ENCODE results near the gene GET3. TPM values are rescaled to one million over a fixed set of nuclear protein-coding genes. Genes with fewer than 3 reads are reported as not detected.

The GET3 gene
- total RNA-seq, 1 experiment from 2014 or later = 69.9 TPM

DNA sequence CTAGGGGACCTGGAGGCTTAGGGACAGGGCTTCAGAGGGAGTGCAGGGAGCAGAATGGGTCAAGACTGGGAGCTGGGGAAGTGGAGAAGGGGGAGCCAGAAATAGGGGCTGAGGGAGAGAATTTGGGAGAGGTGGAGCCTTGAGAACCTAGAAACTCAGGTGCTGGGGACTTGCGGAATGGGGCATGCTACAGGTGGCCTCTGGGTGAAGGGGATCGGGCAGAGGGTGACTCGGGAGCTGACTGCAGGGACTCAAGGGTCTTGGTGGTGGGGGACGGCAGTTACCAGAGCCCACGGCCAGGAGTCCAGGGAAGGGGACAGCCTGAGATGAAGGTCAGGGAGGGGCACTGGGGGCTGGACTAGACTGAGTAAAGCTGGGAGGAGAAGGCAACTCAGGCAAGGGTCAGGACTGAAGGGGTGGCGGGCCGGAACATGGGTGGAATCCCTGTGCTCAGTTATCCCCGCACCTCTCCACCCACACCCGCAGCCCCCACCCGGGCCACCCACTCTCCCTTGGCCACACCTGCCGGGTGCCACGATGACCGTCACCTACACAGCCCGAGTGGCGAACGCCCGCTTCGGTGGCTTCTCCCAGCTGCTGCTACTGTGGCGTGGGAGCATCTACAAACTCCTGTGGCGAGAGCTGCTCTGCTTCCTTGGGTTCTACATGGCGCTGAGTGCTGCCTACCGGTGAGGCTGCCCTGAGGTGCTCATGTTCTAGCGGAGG lies 14.9 kb downstream of the GET3 start:
- POLR2A ChIA-PET = no interaction called here

DNA sequence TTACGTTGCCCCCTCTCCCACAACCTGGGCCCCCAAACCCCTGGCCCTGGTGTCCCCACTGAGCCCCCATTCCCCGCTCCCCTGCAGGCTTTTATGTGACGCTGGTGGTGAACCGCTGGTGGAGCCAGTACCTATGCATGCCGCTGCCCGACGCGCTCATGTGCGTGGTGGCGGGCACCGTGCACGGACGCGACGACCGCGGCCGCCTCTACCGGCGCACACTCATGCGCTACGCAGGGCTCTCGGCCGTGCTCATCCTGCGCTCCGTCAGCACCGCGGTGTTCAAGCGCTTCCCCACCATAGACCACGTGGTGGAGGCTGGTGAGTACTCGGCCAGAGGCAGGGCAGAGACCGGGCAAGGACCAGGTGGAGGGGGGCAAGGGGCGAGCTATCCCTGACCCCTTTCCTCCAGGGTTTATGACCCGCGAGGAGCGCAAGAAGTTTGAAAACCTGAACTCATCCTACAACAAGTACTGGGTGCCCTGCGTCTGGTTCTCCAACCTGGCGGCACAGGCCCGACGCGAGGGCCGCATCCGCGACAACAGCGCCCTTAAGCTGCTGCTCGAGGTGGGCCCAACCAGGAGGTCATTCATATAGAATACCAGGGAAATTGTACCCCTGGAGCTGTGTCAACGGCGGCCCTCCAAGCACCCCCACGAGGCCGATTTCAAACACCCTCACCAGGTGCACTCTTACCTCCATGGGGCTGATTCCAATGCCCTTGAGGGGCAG lies 17.3 kb downstream of the GET3 start:
- H3K27ac ChIP-seq (ENCODE audit: low read length) = no peak overlapping the region
- H3K36me3 ChIP-seq (ENCODE audit: control insufficient read depth, insufficient read depth, low read length) = no peaks in the 10 kb centered on the region
- H3K4me1 ChIP-seq (ENCODE audit: control insufficient read depth, insufficient read depth, low read length) = peaks cover 3% of the 10 kb centered on the region
- DNase-seq (ENCODE audit: low read depth, low spot score) (no peak), ATAC-seq (no peak)
- in situ Hi-C loops (cut with HindIII; ENCODE audit: low pct_unique_long_range_greater_than_20kb, low sequenced_read_pairs) = no loop called here
- H3K4me3 ChIP-seq (ENCODE audit: low read depth in 2 of 2, low read length in 2 of 2) = no peak overlapping the region
- CTCF ChIA-PET = interaction anchor here (0.6 kb wide), 1 partner anchor 74 kb away, joined by 3 read pairs; no protein-coding TSS in a partner anchor
- TF ChIP-seq, protein P1, sequence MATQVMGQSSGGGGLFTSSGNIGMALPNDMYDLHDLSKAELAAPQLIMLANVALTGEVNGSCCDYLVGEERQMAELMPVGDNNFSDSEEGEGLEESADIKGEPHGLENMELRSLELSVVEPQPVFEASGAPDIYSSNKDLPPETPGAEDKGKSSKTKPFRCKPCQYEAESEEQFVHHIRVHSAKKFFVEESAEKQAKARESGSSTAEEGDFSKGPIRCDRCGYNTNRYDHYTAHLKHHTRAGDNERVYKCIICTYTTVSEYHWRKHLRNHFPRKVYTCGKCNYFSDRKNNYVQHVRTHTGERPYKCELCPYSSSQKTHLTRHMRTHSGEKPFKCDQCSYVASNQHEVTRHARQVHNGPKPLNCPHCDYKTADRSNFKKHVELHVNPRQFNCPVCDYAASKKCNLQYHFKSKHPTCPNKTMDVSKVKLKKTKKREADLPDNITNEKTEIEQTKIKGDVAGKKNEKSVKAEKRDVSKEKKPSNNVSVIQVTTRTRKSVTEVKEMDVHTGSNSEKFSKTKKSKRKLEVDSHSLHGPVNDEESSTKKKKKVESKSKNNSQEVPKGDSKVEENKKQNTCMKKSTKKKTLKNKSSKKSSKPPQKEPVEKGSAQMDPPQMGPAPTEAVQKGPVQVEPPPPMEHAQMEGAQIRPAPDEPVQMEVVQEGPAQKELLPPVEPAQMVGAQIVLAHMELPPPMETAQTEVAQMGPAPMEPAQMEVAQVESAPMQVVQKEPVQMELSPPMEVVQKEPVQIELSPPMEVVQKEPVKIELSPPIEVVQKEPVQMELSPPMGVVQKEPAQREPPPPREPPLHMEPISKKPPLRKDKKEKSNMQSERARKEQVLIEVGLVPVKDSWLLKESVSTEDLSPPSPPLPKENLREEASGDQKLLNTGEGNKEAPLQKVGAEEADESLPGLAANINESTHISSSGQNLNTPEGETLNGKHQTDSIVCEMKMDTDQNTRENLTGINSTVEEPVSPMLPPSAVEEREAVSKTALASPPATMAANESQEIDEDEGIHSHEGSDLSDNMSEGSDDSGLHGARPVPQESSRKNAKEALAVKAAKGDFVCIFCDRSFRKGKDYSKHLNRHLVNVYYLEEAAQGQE (IDR thresholded peaks at IDR 0.05; ENCODE audit: insufficient read depth in 1 of 2, low read depth in 2 of 2, low read length in 1 of 2) = no peak
- TF ChIP-seq SIN3A (IDR thresholded peaks at IDR 0.05; ENCODE audit: borderline replicate concordance, insufficient read depth, low read depth, low read length) (no peak), POLR2AphosphoS5 (IDR thresholded peaks at IDR 0.05; ENCODE audit: low read depth, low read length) (no peak), CTCF (IDR thresholded peaks at IDR 0.05) (no peak), TCF7L2 (IDR thresholded peaks at IDR 0.05; ENCODE audit: low read depth, low read length) (no peak)
- H3K27me3 ChIP-seq (ENCODE audit: control insufficient read depth, insufficient read depth, low read length) = no peaks in the 10 kb centered on the region
- H3K9me3 ChIP-seq (ENCODE audit: control insufficient read depth, insufficient read depth, low read depth, low read length) = no peaks in the 10 kb centered on the region
- POLR2A ChIA-PET = interaction anchor here (0.6 kb wide), 1 partner anchor 27 kb away, joined by 9 read pairs; no protein-coding TSS in a partner anchor
- no TSS peak for BruUV-seq (replicated peaks)
- intact Hi-C loops (cut with micrococcal nuclease; ENCODE audit: unreplicated experiment) = no loop called here

More for the DNA sequence above, 14.9 kb downstream of the GET3 start:
- CTCF ChIA-PET = no interaction called here
- no peak for TF ChIP-seq POLR2AphosphoS5 (IDR thresholded peaks at IDR 0.05; ENCODE audit: low read depth, low read length)
- TF ChIP-seq, protein P1 (IDR thresholded peaks at IDR 0.05; ENCODE audit: insufficient read depth in 1 of 2, low read depth in 2 of 2, low read length in 1 of 2) = no peak
- TF ChIP-seq TCF7L2 (IDR thresholded peaks at IDR 0.05; ENCODE audit: low read depth, low read length) = no peak
- TF ChIP-seq CTCF (IDR thresholded peaks at IDR 0.05) = no peak
- TF ChIP-seq SIN3A (IDR thresholded peaks at IDR 0.05; ENCODE audit: borderline replicate concordance, insufficient read depth, low read depth, low read length) = no peak
- H3K27me3 ChIP-seq (ENCODE audit: control insufficient read depth, insufficient read depth, low read length) = no peaks in the 10 kb centered on the region
- ATAC-seq (no peak), DNase-seq (ENCODE audit: low read depth, low spot score) (no peak)
- H3K36me3 ChIP-seq (ENCODE audit: control insufficient read depth, insufficient read depth, low read length) = no peaks in the 10 kb centered on the region
- no peak overlapping the region for H3K4me3 ChIP-seq (ENCODE audit: low read depth in 2 of 2, low read length in 2 of 2)
- peaks cover 4% of the 10 kb centered on the region for H3K4me1 ChIP-seq (ENCODE audit: control insufficient read depth, insufficient read depth, low read length)
- BruUV-seq (replicated peaks) = no TSS peak
- no peaks in the 10 kb centered on the region for H3K9me3 ChIP-seq (ENCODE audit: control insufficient read depth, insufficient read depth, low read depth, low read length)
- no peak overlapping the region for H3K27ac ChIP-seq (ENCODE audit: low read length)
- intact Hi-C loops (cut with micrococcal nuclease; ENCODE audit: unreplicated experiment) = no loop called here
- in situ Hi-C loops (cut with HindIII; ENCODE audit: low pct_unique_long_range_greater_than_20kb, low sequenced_read_pairs) = no loop called here

Measured in Panc1 (cell line).